ENCODE measurements around the gene TOP3B. TPM values are rescaled to one million over a fixed set of nuclear protein-coding genes. Genes with fewer than 3 reads are reported as not detected.

The TOP3B gene
- total and polyA plus RNA-seq, 9 of the 15 experiments (the other 6 are each of a cell fraction or from before 2014, with no cell fraction given), result 3.0 to 188 (median 112) TPM

GRCh38 chr22:21952586-21953571 is 29.7 kb downstream of the TOP3B start, which contains the start of gene PPM1F (continued):
- TF ChIP-seq CHD7 (IDR thresholded peaks at IDR 0.05; ENCODE audit: low read depth, low read length), result peak; percentile 10
- peak; percentile 89 for TF ChIP-seq MXI1 (IDR thresholded peaks at IDR 0.05; ENCODE audit: low read depth, low read length)
- no peak for TF ChIP-seq ZBTB40 (IDR thresholded peaks at IDR 0.05)
- no peak for TF ChIP-seq ZBTB40 (CRISPR knock-in tag; IDR thresholded peaks at IDR 0.05)
